Gastroesophageal sphincter (tissue), 3 donors: ENCODE measurements around the gene BMS1.
"Not testable (repeated sequence)": the region's sequence is repeated elsewhere in the genome, so short reads cannot be mapped to it uniquely, and the experiment has no call there.

Experiments used
- POLR2A ChIP-seq, 2 donors: fragments of 450-650 bp; IDR thresholded peaks; one replicate each; pipeline ENCODE4 v1.6.1; 2017; ENCODE audit warnings: antibody characterized with exemption in 2 of 2, mild to moderate bottlenecking in 2 of 2, moderate library complexity in 1 of 2
- POLR2AphosphoS5 ChIP-seq: sonication (generic); formaldehyde crosslinking; IDR thresholded peaks from one replicate; pipeline ENCODE4 v1.6.1; 2017; ENCODE audit warnings: antibody characterized with exemption
- TF ChIP-seq, protein P1 (sequence below), 4 experiments: fragments of 200-600 bp in 2 of 4; fragments of 450-650 bp in 2 of 4; sonication (generic) in 1 of 4; IDR thresholded peaks; one replicate each; pipeline ENCODE4 v1.5.1; 2017 to 2019; ENCODE audit warnings: antibody characterized with exemption in 4 of 4, mild to moderate bottlenecking in 2 of 4, moderate library complexity in 2 of 4

GRCh38 chr10:42828391-42828790, 45.8 kb downstream of the BMS1 start:
- TF ChIP-seq, protein P1, sequence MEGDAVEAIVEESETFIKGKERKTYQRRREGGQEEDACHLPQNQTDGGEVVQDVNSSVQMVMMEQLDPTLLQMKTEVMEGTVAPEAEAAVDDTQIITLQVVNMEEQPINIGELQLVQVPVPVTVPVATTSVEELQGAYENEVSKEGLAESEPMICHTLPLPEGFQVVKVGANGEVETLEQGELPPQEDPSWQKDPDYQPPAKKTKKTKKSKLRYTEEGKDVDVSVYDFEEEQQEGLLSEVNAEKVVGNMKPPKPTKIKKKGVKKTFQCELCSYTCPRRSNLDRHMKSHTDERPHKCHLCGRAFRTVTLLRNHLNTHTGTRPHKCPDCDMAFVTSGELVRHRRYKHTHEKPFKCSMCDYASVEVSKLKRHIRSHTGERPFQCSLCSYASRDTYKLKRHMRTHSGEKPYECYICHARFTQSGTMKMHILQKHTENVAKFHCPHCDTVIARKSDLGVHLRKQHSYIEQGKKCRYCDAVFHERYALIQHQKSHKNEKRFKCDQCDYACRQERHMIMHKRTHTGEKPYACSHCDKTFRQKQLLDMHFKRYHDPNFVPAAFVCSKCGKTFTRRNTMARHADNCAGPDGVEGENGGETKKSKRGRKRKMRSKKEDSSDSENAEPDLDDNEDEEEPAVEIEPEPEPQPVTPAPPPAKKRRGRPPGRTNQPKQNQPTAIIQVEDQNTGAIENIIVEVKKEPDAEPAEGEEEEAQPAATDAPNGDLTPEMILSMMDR (IDR thresholded peaks at IDR 0.05) = not testable (repeated sequence)
- TF ChIP-seq POLR2A (IDR thresholded peaks at IDR 0.05); POLR2AphosphoS5: not testable (repeated sequence)
